IPS-20b (cell line): ENCODE measurements around the gene CCL4L2.
"Not testable (repeated sequence)": the region's sequence is repeated elsewhere in the genome, so short reads cannot be mapped to it uniquely, and the experiment has no call there.

ENCODE experiments used
- H3K27ac ChIP-seq: one replicate; pipeline ENCODE4 v1.5.1; 2013; ENCODE audit warnings: low read length
- H3K27me3 ChIP-seq: 2 replicates; pipeline ENCODE4 v1.6.1; 2013; ENCODE audit warnings: mild to moderate bottlenecking, low read length, inconsistent platforms; ENCODE audit not compliant: insufficient read depth
- H3K36me3 ChIP-seq: 2 replicates; pipeline ENCODE4 v1.6.1; 2013; ENCODE audit warnings: low read depth, mild to moderate bottlenecking, inconsistent platforms, low read length, moderate library complexity; ENCODE audit not compliant: insufficient read depth
- H3K4me1 ChIP-seq: 2 replicates; pipeline ENCODE4 v1.6.1; 2013; ENCODE audit warnings: mild to moderate bottlenecking, control low read depth, inconsistent platforms, low read length, moderate library complexity; ENCODE audit not compliant: insufficient read depth
- H3K4me3 ChIP-seq: 2 replicates; pipeline ENCODE4 v1.5.1; 2013; ENCODE audit warnings: mild to moderate bottlenecking, low read length, inconsistent platforms
- H3K9ac ChIP-seq: 2 replicates; pipeline ENCODE4 v1.6.1; 2013; ENCODE audit warnings: low read depth, mild to moderate bottlenecking, inconsistent platforms, low read length, moderate library complexity
- H3K9me3 ChIP-seq: 2 replicates; pipeline ENCODE4 v1.6.1; 2013; ENCODE audit warnings: mild to moderate bottlenecking, low read depth, low read length, inconsistent platforms; ENCODE audit not compliant: insufficient read depth

CCL4L2 gene

GRCh38 chr17:36201102-36201501 is 9.8 kb upstream of the CCL4L2 start:
- H3K9me3 ChIP-seq, H3K36me3 ChIP-seq, H3K27ac ChIP-seq, H3K4me1 ChIP-seq, H3K9ac ChIP-seq, H3K27me3 ChIP-seq, H3K4me3 ChIP-seq: not testable (repeated sequence)

GRCh38 chr17:36201506-36201905 is 9.4 kb upstream of the CCL4L2 start:
- not testable (repeated sequence) for H3K9me3 ChIP-seq, H3K36me3 ChIP-seq, H3K27me3 ChIP-seq, H3K4me1 ChIP-seq, H3K27ac ChIP-seq, H3K4me3 ChIP-seq, H3K9ac ChIP-seq

- no peaks in the 10 kb centered on the region for H3K36me3 ChIP-seq
- H3K27me3 ChIP-seq = no peaks in the 10 kb centered on the region
- no peak overlapping the region for H3K27ac ChIP-seq
- no peaks in the 10 kb centered on the region for H3K4me1 ChIP-seq
- H3K9ac ChIP-seq = no peak overlapping the region
- H3K9me3 ChIP-seq = no peaks in the 10 kb centered on the region
- H3K4me3 ChIP-seq = no peak overlapping the region
These were observed 7.5 kb upstream of the CCL4L2 start for GRCh38 chr17:36203335-36203734.

- H3K9me3 ChIP-seq = no peaks in the 10 kb centered on the region
- no peak overlapping the region for H3K27ac ChIP-seq
- no peaks in the 10 kb centered on the region for H3K4me1 ChIP-seq
- no peaks in the 10 kb centered on the region for H3K36me3 ChIP-seq
- no peak overlapping the region for H3K4me3 ChIP-seq
- H3K9ac ChIP-seq = no peak overlapping the region
- H3K27me3 ChIP-seq = no peaks in the 10 kb centered on the region
These were observed 6.0 kb upstream of the CCL4L2 start for GRCh38 chr17:36204724-36205500.

GRCh38 chr17:36205637-36206485 is 5.0 kb upstream of the CCL4L2 start:
- no peaks in the 10 kb centered on the region for H3K27me3 ChIP-seq
- H3K9ac ChIP-seq = no peak overlapping the region
- no peaks in the 10 kb centered on the region for H3K9me3 ChIP-seq
- H3K27ac ChIP-seq = no peak overlapping the region
- no peaks in the 10 kb centered on the region for H3K36me3 ChIP-seq
- H3K4me1 ChIP-seq = no peaks in the 10 kb centered on the region
- no peak overlapping the region for H3K4me3 ChIP-seq

GRCh38 chr17:36206486-36206821 is 4.4 kb upstream of the CCL4L2 start:
- not testable (repeated sequence) for H3K27ac ChIP-seq, H3K9me3 ChIP-seq, H3K9ac ChIP-seq, H3K27me3 ChIP-seq, H3K4me1 ChIP-seq, H3K4me3 ChIP-seq, H3K36me3 ChIP-seq

- H3K4me1 ChIP-seq, H3K36me3 ChIP-seq, H3K27me3 ChIP-seq, H3K27ac ChIP-seq, H3K9me3 ChIP-seq, H3K9ac ChIP-seq, H3K4me3 ChIP-seq: not testable (repeated sequence)
These were observed 3.5 kb upstream of the CCL4L2 start for GRCh38 chr17:36207383-36207782.

- Histone ChIP-seq H3K4me1 (no peaks in the 10 kb centered on the region), H3K27ac (no peak overlapping the region)
These were observed 1.3 kb upstream of the CCL4L2 start for GRCh38 chr17:36209575-36209974.

GRCh38 chr17:36211484-36212271 is 815 bp downstream of the CCL4L2 start:
- not testable (repeated sequence) for H3K9me3 ChIP-seq, H3K4me3 ChIP-seq, H3K9ac ChIP-seq, H3K27ac ChIP-seq, H3K27me3 ChIP-seq, H3K36me3 ChIP-seq, H3K4me1 ChIP-seq

More at GRCh38 chr17:36209575-36209974, 1.3 kb upstream of the CCL4L2 start:
- Histone ChIP-seq H3K9ac (no peak overlapping the region), H3K9me3 (no peaks in the 10 kb centered on the region), H3K27me3 (no peaks in the 10 kb centered on the region), H3K4me3 (no peak overlapping the region), H3K36me3 (no peaks in the 10 kb centered on the region)

GRCh38 chr17:36212272-36212605 is 1.4 kb downstream of the CCL4L2 start:
- Histone ChIP-seq H3K27ac (no peak overlapping the region), H3K36me3 (no peaks in the 10 kb centered on the region), H3K4me1 (no peaks in the 10 kb centered on the region), H3K4me3 (no peak overlapping the region), H3K9me3 (no peaks in the 10 kb centered on the region), H3K9ac (no peak overlapping the region), H3K27me3 (no peaks in the 10 kb centered on the region)

GRCh38 chr17:36212966-36213365 is 2.1 kb downstream of the CCL4L2 start:
- Histone ChIP-seq H3K27ac (no peak overlapping the region), H3K9ac (no peak overlapping the region)

More at GRCh38 chr17:36212966-36213365, 2.1 kb downstream of the CCL4L2 start:
- no peaks in the 10 kb centered on the region for H3K27me3 ChIP-seq
- no peaks in the 10 kb centered on the region for H3K4me1 ChIP-seq
- H3K9me3 ChIP-seq = no peaks in the 10 kb centered on the region
- H3K4me3 ChIP-seq = no peak overlapping the region
- no peaks in the 10 kb centered on the region for H3K36me3 ChIP-seq
